Fibroblast of the aortic adventitia (primary cell): ENCODE measurements around the gene IQGAP1. TPM values are rescaled to one million over a fixed set of nuclear protein-coding genes. Genes with fewer than 3 reads are reported as not detected.

Experiments
- DNase-seq: peaks from one replicate; pipeline ENCODE4 v3.0.0-alpha.2; 2010; ENCODE audit warnings: low read depth
- H3K4me3 ChIP-seq: 2 replicates; pipeline ENCODE4 v1.5.1; 2011; ENCODE audit warnings: low read depth, mild to moderate bottlenecking, control low read depth, low read length, moderate library complexity
- total RNA-seq: library from RNA; depleted of rRNA; stranded (reverse); fragments of >200 nt; gene quantifications from 2 replicates; pipeline ENCODE4 v1.2.3, GENCODE V29; 2012; ENCODE audit warnings: low replicate concordance
- TF ChIP-seq, protein P1 (sequence below): IDR thresholded peaks from 2 replicates; pipeline ENCODE4 v1.5.1; 2011; ENCODE audit warnings: mild to moderate bottlenecking, low read length, control low read depth, inconsistent platforms; ENCODE audit not compliant: insufficient read depth

IQGAP1 gene
- total RNA-seq, 1 donor = 289 TPM

DNA sequence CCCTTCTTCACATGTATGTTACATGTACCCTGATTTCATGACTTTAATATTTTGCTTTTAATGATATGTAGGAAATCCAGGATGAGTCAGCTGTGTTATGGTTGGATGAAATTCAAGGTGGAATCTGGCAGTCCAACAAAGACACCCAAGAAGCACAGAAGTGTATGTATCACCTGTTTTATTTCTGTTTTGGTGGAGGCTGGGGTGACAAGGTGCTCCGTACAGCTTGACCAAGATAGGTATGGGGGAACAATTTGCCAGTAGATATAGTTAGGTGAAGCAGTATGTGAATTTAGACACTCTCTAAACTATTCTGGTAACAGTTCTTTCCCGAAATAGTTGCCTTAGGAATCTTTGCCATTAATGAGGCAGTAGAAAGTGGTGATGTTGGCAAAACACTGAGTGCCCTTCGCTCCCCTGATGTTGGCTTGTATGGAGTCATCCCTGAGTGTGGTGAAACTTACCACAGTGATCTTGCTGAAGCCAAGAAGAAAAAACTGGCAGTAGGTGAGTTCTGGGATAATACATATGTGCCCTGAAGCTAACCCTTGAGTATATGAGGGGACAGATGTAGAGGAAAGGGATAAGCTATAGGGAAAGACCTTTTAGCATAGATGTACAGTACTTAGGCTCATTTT lies 78.0 kb downstream of the IQGAP1 start:
- TF ChIP-seq, protein P1, sequence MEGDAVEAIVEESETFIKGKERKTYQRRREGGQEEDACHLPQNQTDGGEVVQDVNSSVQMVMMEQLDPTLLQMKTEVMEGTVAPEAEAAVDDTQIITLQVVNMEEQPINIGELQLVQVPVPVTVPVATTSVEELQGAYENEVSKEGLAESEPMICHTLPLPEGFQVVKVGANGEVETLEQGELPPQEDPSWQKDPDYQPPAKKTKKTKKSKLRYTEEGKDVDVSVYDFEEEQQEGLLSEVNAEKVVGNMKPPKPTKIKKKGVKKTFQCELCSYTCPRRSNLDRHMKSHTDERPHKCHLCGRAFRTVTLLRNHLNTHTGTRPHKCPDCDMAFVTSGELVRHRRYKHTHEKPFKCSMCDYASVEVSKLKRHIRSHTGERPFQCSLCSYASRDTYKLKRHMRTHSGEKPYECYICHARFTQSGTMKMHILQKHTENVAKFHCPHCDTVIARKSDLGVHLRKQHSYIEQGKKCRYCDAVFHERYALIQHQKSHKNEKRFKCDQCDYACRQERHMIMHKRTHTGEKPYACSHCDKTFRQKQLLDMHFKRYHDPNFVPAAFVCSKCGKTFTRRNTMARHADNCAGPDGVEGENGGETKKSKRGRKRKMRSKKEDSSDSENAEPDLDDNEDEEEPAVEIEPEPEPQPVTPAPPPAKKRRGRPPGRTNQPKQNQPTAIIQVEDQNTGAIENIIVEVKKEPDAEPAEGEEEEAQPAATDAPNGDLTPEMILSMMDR = no peak
- peak; percentile 66 for DNase-seq
- no peak overlapping the region for H3K4me3 ChIP-seq

DNA sequence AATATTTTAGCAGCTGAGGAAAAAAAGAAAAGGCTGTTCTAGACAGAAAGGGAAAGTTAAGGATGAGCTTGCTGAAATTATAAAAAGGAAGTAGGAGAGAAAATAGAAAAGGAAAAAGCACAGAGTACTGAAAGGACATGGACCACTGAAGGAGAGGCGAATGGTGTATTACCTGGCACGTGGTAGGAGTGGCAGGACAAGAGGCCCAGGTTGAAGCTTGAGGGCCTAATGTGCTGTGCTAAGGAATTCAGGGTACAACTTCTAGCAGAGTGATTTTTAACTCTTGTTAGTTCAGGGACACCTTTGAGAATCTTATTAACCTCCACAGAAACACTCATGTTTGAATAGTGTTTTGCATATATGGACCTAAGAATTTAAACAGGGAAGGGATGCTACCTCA lies 81.7 kb downstream of the IQGAP1 start:
- no peak for DNase-seq
- H3K4me3 ChIP-seq = no peak overlapping the region
- TF ChIP-seq, protein P1 = no peak

DNA sequence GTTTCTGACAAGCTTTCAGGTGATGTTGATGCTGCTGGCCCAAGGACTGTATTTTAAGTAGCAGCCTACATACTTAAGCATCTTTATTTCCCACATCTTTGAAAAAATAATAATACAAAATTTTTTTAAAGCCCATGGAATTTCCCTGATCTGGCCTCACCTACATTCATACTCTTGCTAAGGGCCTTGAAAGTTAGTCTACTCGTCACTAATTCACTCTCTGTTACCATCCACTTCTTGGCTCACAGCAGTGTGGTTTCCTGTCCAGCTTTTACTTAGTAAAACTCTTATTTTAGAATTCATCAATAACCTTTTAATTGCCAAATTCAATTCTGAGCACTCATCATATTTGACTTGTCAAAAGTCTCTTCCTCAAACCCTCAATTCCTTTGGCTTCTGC lies 82.4 kb downstream of the IQGAP1 start:
- H3K4me3 ChIP-seq = no peak overlapping the region
- no peak for DNase-seq
- TF ChIP-seq, protein P1 = no peak

DNA sequence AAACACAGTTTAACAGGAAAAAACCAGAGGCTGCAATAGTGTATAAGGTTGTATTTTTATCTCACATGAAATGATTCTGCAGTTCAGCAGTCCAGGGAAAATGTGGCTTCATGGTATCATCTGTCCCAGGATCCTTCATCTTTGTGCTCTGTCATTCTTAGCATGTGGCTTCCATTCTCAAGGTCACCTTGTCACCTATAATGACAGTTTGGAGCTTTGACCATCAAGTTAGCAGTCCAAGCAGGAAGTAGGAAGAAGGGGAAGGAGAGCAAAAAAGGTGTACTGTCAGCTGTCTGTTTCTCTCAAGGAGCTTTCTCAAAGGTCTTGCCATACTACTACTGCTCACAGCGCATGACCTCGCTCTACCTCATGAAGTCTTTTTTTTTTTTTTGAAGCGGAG lies 83.1 kb downstream of the IQGAP1 start:
- H3K4me3 ChIP-seq = no peak overlapping the region
- TF ChIP-seq, protein P1 = no peak
- no peak for DNase-seq

DNA sequence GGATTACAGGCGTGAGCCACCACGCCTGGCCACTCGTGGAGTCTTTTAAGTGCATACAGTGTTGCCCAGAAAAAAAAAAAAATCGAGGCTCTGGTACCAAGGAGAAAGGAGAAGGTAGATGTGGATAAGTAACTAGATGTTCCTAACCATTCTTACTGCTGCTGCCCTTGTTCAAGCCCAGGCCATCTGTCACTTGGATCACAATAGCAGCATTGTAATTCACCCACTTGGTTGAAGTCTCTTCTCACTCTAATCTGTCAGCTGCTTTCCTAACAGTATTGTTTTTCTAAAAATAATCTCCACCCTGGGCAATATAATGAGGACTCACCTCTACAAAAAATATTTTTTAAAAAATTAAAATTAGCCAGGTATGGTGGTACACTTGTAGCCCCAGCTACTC lies 83.7 kb downstream of the IQGAP1 start:
- no peak overlapping the region for H3K4me3 ChIP-seq
- TF ChIP-seq, protein P1 = no peak
- DNase-seq = no peak

DNA sequence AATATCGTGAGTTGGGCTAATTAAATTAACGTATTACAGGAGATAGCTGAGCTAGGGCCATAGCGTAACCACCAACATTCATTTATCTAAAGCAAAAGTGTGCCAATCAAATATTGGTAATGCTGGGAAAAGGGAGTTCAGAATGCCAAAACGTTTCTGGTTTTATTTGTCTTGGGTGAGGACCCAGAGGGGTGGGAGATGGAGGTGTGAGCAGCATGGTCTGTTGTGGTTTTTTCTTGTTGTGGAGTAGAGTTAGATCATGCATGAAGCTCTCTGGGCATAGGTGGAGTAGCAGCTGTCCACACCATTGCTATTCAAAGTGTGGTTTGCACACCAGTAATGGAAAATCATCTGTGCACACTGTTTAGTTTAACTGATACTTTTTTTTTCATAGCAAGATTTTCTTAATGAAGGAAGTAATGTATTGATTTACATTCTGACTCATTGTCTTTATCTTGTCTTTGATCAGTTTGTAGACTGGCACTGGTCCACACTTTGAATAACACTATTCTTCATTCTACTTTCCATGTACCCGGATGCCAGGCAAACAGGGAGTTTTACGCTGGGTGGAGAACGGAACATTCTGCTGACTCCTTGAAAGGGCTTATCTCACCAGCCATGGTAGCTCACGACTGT lies 90.9 kb downstream of the IQGAP1 start:
- no peak overlapping the region for H3K4me3 ChIP-seq
- DNase-seq = peak; percentile 14
- TF ChIP-seq, protein P1 = no peak
